ENCODE results near the gene MAPK8IP1.

DNA sequence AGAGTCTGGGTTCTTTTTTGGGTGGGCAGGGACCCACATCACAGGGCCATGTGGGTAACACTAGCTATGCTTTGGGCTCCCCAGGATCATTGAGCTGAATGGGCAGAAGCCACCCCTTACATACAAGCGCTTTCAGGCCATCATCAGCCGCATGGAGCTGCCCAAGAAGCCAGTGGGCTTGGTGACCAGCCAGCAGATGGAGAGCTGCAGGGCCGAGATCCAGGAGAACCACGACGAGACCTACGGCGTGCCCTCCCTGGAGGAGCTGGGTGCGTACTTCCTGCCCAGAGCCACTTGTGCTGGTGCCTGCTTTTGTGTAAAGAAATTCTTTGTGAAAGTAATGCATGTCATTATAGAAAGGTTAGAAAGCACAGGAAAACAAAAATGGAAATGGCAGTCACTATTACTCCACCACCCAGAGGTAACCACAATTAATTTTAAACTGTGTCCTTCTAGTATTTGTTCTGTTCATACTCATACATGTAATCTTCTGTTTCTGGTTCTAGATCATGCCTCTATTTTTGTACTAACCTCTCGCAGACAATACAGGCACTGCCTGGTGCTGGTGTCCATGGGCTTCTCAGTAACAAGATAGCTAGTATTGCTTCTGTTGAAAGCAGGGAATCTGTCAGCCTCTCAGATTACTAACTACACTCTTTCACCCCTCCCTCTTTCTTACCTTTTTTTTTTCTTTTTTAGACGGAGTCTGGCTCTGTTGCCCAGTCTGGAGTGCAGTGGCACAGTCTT is 24.5 kb upstream of the MAPK8IP1 start:
- TF ChIP-seq POLR2AphosphoS5 (IDR thresholded peaks at IDR 0.05; ENCODE audit: borderline replicate concordance, low read depth, low read length) (no peak), EZH2 (IDR thresholded peaks at IDR 0.05) (no peak), FOXP2 (optimal IDR thresholded peaks at IDR 0.05; ENCODE audit: control extremely low read depth, extremely low read length, insufficient read depth) (no peak)

Data from SK-N-MC (cell line).